ENCODE results near the gene CIDEC.

DNA sequence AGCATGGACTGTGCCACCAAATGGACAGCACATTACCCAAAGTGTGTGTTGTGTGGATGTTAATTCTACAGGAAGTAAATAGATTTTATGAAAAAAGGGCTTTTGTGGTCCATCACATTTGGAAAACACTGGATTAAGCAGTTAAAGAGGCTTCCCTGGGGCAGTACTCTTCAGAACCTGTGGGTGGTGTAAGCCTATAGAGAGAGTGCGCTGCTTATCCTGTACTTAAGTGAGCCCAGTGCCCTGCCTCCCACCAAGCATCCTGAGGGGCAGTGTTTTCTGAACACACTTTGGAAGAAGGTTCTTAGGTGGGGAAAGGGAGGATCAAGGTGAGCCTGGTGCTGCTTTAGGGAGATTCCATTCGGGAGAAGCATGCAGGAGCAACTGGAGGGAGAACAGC is 59.1 kb downstream of the CIDEC start:
- no peak; the same call in 1 of the 2 replicates for TF ChIP-seq CTCF (IDR thresholded peaks at IDR 0.05)
- no peak for TF ChIP-seq POLR2AphosphoS5 (IDR thresholded peaks at IDR 0.05; ENCODE audit: low read depth, low read length)
- TF ChIP-seq REST (IDR thresholded peaks at IDR 0.05; ENCODE audit: insufficient read depth in 1 of 2, low read depth in 2 of 2, low read length in 1 of 2), result no peak
- TF ChIP-seq SIN3A (IDR thresholded peaks at IDR 0.05; ENCODE audit: borderline replicate concordance, insufficient read depth, low read depth, low read length), result no peak
